Measurements from ENCODE around the gene AMPD3. TPM values are rescaled to one million over a fixed set of nuclear protein-coding genes. Genes with fewer than 3 reads are reported as not detected.

Gene AMPD3
- total RNA-seq, 4 donors from 2014 or later, result 3.8 to 7.5 (median 5.1) TPM

DNA sequence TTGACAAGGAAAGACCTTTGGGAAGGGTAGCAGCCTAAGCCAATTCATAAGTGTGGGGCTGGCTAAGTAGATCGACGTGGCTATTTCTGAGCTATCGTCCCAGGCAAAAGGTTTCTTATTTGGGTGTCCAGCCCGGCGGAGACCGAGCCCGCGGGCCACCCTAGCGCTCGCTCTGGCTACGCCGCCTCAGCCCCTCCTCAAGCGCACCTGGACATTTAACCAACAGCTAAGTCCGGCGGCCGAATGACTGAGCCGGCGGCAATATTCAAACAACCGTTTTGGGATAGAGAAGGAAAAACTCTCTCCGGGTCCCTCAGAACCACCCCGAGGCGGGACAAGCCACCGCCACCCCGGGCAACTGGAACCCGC lies 85.5 kb downstream of the AMPD3 start:
- H3K4me1 ChIP-seq, result peaks cover 7 to 16% (median 14%) of the 10 kb centered on the region in 4 donors
- H3K27ac ChIP-seq (replicated peaks in 1 of 4), result peak overlapping the region; percentile 87 to 92 (median 89)
- H3K27me3 ChIP-seq, result no peaks in the 10 kb centered on the region
- intact Hi-C loops (cut with DNase I), result loop anchor here (5.0 kb wide), 2 partner anchors 128 to 197 kb away; no protein-coding TSS in a partner anchor
- WGBS, result 0% methylated on average over 3 of the region's 25 CpGs
- no peaks in the 10 kb centered on the region for H3K9me3 ChIP-seq
- H3K36me3 ChIP-seq, result no peaks in the 10 kb centered on the region
- DNase-seq (ENCODE audit: extremely low spot score), result no peak
- TF ChIP-seq, protein P1, sequence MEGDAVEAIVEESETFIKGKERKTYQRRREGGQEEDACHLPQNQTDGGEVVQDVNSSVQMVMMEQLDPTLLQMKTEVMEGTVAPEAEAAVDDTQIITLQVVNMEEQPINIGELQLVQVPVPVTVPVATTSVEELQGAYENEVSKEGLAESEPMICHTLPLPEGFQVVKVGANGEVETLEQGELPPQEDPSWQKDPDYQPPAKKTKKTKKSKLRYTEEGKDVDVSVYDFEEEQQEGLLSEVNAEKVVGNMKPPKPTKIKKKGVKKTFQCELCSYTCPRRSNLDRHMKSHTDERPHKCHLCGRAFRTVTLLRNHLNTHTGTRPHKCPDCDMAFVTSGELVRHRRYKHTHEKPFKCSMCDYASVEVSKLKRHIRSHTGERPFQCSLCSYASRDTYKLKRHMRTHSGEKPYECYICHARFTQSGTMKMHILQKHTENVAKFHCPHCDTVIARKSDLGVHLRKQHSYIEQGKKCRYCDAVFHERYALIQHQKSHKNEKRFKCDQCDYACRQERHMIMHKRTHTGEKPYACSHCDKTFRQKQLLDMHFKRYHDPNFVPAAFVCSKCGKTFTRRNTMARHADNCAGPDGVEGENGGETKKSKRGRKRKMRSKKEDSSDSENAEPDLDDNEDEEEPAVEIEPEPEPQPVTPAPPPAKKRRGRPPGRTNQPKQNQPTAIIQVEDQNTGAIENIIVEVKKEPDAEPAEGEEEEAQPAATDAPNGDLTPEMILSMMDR (IDR thresholded peaks at IDR 0.05), result no peak
- TF ChIP-seq POLR2AphosphoS5 (IDR thresholded peaks at IDR 0.05) (no peak), EP300 (IDR thresholded peaks at IDR 0.05) (no peak)
- peak overlapping the region; percentile 72 to 97 (median 78) for H3K4me3 ChIP-seq

GRCh38 chr11:10540915-10541560 lies 86.0 kb downstream of the AMPD3 start, which contains the start of gene RNF141:
TSS of gene RNF141 (minus strand) at chr11:10541187. CDS start at chr11:10534158, 7,029 bp downstream.
- intact Hi-C loops (cut with DNase I), result loop anchor here (5.0 kb wide), 2 partner anchors 129 to 196 kb away; no protein-coding TSS in a partner anchor
- H3K27me3 ChIP-seq, result no peaks in the 10 kb centered on the region

DNA sequence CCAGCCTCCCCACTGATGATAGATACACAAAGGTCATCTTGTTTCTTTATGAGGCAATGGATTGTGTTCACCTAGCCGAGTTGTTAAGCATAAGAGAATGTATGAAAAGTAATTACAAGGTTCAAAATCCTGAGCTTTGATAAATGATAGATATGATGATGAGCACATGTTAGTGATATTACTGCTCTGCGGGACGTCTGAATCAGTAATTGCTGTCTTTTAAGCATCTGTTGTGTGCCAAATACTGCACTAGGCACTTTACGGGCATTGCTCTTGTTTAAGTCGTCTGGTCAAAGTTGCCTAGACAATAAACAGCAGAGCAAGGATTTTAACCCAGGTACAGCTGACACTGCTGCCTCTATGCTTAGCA lies 86.5 kb downstream of the AMPD3 start:
- intact Hi-C loops (cut with DNase I), result loop anchor here (5.0 kb wide), 2 partner anchors 129 to 196 kb away; no protein-coding TSS in a partner anchor

More at GRCh38 chr11:10540915-10541560, 86.0 kb downstream of the AMPD3 start, which contains the start of gene RNF141:
- WGBS, result no CpG with 5 or more reads among the region's 54 CpGs
- Histone ChIP-seq H3K9me3 (no peaks in the 10 kb centered on the region), H3K27ac (replicated peaks in 1 of 4) (peak within 1 kb of the TSS; percentile 87 to 92 (median 89)), H3K4me1 (peaks cover 7 to 16% (median 14%) of the 10 kb centered on the region in 4 donors), H3K36me3 (no peaks in the 10 kb centered on the region), H3K4me3 (peak within 1 kb of the TSS; percentile 72 to 97 (median 78))
- TF ChIP-seq POLR2A (IDR thresholded peaks at IDR 0.05; ENCODE audit: low read depth) (peak; percentile 79), POLR2AphosphoS5 (IDR thresholded peaks at IDR 0.05) (peak; percentile 96 to 98), EP300 (IDR thresholded peaks at IDR 0.05) (no peak)
- TF ChIP-seq, protein P1 (IDR thresholded peaks at IDR 0.05), result peak; percentile 72 to 91 (median 87)
- peak; percentile 98 for DNase-seq (ENCODE audit: extremely low spot score)

DNA sequence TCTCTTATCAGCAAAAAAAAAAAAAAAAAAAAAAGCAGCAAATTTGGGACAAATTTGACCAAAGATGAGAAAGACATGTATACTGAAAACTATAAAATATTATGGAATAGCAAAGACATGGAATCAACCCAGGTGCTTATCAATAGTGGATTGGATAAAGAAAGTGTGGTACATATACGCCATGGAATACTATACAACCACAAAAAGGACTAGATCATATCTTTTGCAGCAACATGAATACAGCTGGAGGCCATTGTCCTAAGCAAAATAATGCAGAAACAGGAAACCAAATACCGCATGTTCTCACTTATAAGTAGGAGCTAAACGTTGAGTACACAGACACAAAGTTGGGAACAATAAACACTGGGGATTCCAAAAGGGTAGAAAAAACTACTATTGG lies 87.7 kb downstream of the AMPD3 start:
- no peak overlapping the region for H3K4me3 ChIP-seq
- H3K27ac ChIP-seq (replicated peaks in 1 of 4), result no peak overlapping the region
- peaks cover 7 to 16% (median 14%) of the 10 kb centered on the region in 4 donors for H3K4me1 ChIP-seq
- DNase-seq (ENCODE audit: extremely low spot score), result no peak
- 84% methylated on average over 3 of the region's 3 CpGs for WGBS
- no peaks in the 10 kb centered on the region for H3K9me3 ChIP-seq
- intact Hi-C loops (cut with DNase I), result loop anchor here (5.0 kb wide), 2 partner anchors 130 to 195 kb away; no protein-coding TSS in a partner anchor
- H3K36me3 ChIP-seq, result no peaks in the 10 kb centered on the region
- TF ChIP-seq POLR2AphosphoS5 (IDR thresholded peaks at IDR 0.05), result no peak
- no peak for TF ChIP-seq POLR2A (IDR thresholded peaks at IDR 0.05; ENCODE audit: low read depth)
- TF ChIP-seq, protein P1 (IDR thresholded peaks at IDR 0.05), result no peak
- TF ChIP-seq EP300 (IDR thresholded peaks at IDR 0.05), result no peak
- H3K27me3 ChIP-seq, result no peaks in the 10 kb centered on the region

More for the DNA sequence above, 86.5 kb downstream of the AMPD3 start:
- H3K27me3 ChIP-seq, result no peaks in the 10 kb centered on the region
- DNase-seq (ENCODE audit: extremely low spot score), result no peak
- peak overlapping the region; percentile 87 to 92 (median 89) for H3K27ac ChIP-seq (replicated peaks in 1 of 4)
- no peaks in the 10 kb centered on the region for H3K9me3 ChIP-seq
- peak overlapping the region; percentile 72 to 97 (median 78) for H3K4me3 ChIP-seq
- H3K36me3 ChIP-seq, result no peaks in the 10 kb centered on the region
- peaks cover 7 to 16% (median 14%) of the 10 kb centered on the region in 4 donors for H3K4me1 ChIP-seq
- 55% methylated on average over 5 of the region's 5 CpGs for WGBS
- TF ChIP-seq, protein P1 (IDR thresholded peaks at IDR 0.05), result no peak
- TF ChIP-seq POLR2AphosphoS5 (IDR thresholded peaks at IDR 0.05) (no peak), EP300 (IDR thresholded peaks at IDR 0.05) (no peak), POLR2A (IDR thresholded peaks at IDR 0.05; ENCODE audit: low read depth) (no peak)
